Measurements from ENCODE around the gene ATAD3C.
"Not testable (repeated sequence)": the region's sequence is repeated elsewhere in the genome, so short reads cannot be mapped to it uniquely, and the experiment has no call there.

The ATAD3C gene

GRCh38 chr1:1449099-1449739, at the start of gene ATAD3C:
Gene ATAD3C, plus strand, starts transcription at chr1:1449689. Its CDS starts 995 bp downstream, at chr1:1450684.
- DNase-seq, result no peak

- DNase-seq, result no peak
These were observed 49.5 kb upstream of the ATAD3C start for GRCh38 chr1:1399872-1400575.

GRCh38 chr1:1400576-1401456, 48.7 kb upstream of the ATAD3C start:
- DNase-seq, result no peak

GRCh38 chr1:1401457-1402010, 48.0 kb upstream of the ATAD3C start:
- DNase-seq, result no peak

GRCh38 chr1:1402072-1402900, 47.2 kb upstream of the ATAD3C start:
- DNase-seq, result peak in 1 of 2 experiments; percentile 59

- not testable (repeated sequence) for DNase-seq
These were observed 46.5 kb upstream of the ATAD3C start for GRCh38 chr1:1402901-1403392.

GRCh38 chr1:1403653-1404052, 45.8 kb upstream of the ATAD3C start:
- no peak for DNase-seq

- no peak for DNase-seq
These were observed 43.2 kb upstream of the ATAD3C start for GRCh38 chr1:1406101-1406820.

- DNase-seq, result peak; percentile 87 to 96
These were observed 42.5 kb upstream of the ATAD3C start, which contains the start of gene MRPL20 for GRCh38 chr1:1406821-1407635. Gene MRPL20, minus strand, starts transcription at chr1:1407293. Its CDS starts 76 bp downstream, at chr1:1407217.

GRCh38 chr1:1407636-1408318, 41.7 kb upstream of the ATAD3C start:
- DNase-seq, result no peak

- DNase-seq, result not testable (repeated sequence)
These were observed 39.3 kb upstream of the ATAD3C start for GRCh38 chr1:1410238-1410637.

- no peak for DNase-seq
These were observed 37.9 kb upstream of the ATAD3C start for GRCh38 chr1:1411626-1412025.

GRCh38 chr1:1412311-1412902, 37.1 kb upstream of the ATAD3C start:
- not testable (repeated sequence) for DNase-seq

- DNase-seq, result no peak
These were observed 33.7 kb upstream of the ATAD3C start for GRCh38 chr1:1415751-1416150.

GRCh38 chr1:1417396-1417795, 32.1 kb upstream of the ATAD3C start:
- not testable (repeated sequence) for DNase-seq

- DNase-seq, result not testable (repeated sequence)
These were observed 31.5 kb upstream of the ATAD3C start for GRCh38 chr1:1417825-1418463.

- DNase-seq, result no peak
These were observed 30.8 kb upstream of the ATAD3C start for GRCh38 chr1:1418464-1419362.
